ENCODE results near the gene GOLGA1.

GOLGA1 gene

DNA sequence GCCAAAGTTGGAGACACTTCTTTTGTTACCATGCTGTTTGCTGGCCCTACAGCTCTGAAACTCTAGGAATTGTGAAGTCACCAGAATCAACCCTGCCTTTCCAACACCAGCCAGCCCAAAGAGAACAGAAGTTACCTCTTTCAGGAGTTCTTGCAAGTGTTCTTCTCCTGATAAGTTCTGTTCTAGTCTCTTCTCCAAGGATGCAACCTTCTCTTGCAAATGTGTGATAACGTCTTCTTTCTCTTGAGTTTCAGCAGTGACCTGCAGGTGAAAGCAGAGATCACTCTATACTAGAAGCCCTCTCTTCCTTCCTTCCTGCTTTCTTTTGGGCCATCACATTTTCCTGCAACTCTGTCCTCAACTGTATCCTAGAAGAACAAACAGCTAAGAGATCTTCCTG, 29.1 kb downstream of the GOLGA1 start:
- TF ChIP-seq POLR2A (IDR thresholded peaks at IDR 0.05; ENCODE audit: low read depth, low read length): no peak
- FAIRE-seq (no peak), DNase-seq (ENCODE audit: insufficient read length, low spot score) (no peak)

DNA sequence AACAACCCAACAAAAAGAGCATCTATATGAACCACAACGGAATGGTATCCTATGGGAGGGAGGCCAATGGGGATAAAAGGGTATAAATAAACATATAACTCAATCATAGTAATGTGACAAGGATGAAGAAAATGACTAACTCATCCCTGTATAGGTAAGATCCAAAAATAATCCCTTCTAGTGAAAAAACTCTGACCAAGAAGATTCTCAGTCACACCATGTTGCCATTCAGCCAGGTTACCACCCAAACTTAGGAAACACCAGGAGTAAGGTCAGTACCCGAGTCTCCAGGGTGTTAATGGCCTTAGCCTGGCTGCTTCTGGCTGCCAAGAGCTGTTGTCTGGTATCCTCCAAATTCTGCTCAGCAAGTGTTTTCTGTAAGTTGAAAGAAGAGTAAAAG, 32.8 kb downstream of the GOLGA1 start:
- FAIRE-seq: no peak
- no peak for DNase-seq (ENCODE audit: insufficient read length, low spot score)
- TF ChIP-seq POLR2A (IDR thresholded peaks at IDR 0.05; ENCODE audit: low read depth, low read length): no peak

- DNase-seq (ENCODE audit: insufficient read length, low spot score): no peak
- FAIRE-seq: no peak
- TF ChIP-seq POLR2A (IDR thresholded peaks at IDR 0.05; ENCODE audit: low read depth, low read length): no peak
These were observed 33.9 kb downstream of the GOLGA1 start for GRCh38 chr9:124906966-124907365.

DNA sequence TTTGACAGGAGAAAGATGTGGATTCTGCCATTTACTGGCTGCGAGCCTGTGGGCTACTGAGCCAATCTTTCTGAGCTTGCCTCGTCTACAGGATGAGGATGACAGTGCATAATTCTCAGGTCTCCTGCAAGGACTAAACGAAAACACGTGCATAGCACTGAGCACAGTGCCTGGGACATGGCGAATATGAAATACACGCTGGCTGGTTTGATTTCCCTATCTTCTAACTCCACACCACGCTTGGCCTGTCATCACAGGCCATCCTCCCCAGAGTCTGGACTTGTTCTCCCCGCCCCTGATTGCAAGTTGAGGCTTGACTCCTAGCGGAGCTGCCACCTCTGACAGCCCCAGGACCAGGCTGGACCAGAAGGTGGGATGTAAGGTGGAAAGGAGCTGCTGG, 41.0 kb downstream of the GOLGA1 start:
- no peak for DNase-seq (ENCODE audit: insufficient read length, low spot score)

DNA sequence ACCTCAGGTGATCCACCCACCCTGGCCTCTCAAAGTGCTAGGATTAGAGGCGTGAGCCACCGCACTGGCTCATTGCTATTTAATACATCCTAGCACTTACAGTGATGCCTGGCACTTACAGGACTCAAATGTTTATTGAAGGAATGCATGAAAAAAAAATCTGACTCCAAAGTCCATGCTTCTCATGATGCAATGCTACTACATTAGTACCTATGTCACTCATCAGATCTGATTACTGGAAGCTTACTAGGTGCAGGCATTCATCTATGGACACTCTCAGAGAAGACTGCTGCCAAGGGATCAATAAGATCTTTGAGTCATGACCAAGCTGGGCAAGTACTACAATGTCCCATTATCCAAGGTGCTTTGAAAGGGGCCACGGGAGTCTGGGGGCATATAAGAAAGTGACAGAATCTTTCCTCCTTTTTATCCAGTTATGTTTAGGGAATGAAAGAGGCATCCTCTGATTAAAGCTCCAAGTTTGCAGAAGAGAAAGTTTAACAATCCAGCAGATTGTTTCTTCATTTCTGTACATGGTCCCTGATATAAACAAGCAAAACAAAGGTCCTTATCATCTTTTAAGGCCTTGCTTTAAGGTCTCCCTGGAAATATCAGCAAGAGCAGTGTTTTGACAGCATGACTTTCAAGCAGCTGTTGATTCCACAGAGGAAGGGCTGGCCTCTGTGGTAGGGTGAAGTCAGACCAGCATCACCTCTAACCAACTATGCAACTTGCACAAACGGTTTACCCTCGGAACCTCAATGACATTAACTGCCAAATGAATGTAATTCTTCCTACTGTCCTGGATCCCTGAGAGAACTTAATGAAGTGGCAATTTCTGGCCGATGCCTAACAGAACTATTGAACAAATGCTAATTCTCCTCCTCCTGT, 43.1 kb downstream of the GOLGA1 start:
- TF ChIP-seq POLR2A (IDR thresholded peaks at IDR 0.05; ENCODE audit: low read depth, low read length): no peak
- FAIRE-seq (no peak), DNase-seq (ENCODE audit: insufficient read length, low spot score) (no peak)

More for the DNA sequence above, 41.0 kb downstream of the GOLGA1 start:
- no peak for FAIRE-seq
- no peak for TF ChIP-seq POLR2A (IDR thresholded peaks at IDR 0.05; ENCODE audit: low read depth, low read length)

DNA sequence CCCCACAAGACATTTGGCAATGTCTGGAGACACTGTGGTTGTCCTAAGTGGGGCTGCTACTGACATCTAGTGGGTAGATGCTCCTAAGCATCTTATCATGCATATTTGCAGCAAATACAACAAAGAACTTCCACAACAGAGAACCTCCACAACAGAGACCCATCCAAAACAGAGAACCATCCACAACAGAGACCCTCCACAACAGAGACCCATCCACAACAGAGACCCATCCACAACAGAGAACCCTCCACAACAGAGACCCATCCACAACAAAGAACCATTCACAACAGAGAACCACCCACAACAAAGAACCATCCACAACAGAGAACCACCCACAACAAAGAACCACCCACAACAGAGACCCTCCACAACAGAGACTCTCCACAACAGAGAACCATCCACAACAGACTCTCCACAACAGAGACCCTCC, 46.1 kb downstream of the GOLGA1 start:
- no peak for DNase-seq (ENCODE audit: insufficient read length, low spot score)
- FAIRE-seq: peak; percentile 43
- no peak for TF ChIP-seq POLR2A (IDR thresholded peaks at IDR 0.05; ENCODE audit: low read depth, low read length)

DNA sequence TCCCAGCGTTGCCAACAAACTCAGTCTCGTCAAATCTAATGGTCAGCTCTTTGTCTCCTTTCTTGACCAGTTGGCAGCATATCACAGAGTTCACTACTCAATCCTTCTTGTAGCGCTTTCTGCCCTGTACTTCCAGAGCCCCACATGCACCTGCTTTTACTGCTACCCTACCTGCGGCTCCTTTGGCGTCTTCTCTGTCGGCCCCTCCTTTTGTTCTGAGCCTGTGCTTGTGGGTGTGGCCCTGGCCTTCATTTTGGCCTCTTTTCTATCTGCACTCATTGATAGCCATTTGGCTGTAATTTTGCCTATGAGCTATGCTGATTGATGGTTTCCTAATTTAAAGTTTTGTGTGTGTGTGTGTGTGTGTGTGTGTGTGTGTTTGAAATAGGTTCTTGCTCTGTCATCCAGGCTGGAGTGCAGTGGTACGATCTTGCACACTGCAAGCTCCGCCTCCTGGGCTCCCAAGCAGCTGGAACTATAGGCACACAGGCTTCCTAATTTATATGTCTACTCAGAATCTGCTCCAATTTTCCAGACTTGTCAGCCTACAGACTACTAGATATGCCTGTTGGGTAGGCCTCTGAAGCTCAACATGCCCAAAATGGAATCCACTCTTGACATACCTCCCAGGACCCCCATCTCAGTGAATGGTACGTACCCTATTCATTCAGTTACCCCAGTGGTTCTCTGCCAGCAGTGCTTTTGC, 46.7 kb downstream of the GOLGA1 start:
- FAIRE-seq (no peak), DNase-seq (ENCODE audit: insufficient read length, low spot score) (no peak)
- no peak for TF ChIP-seq POLR2A (IDR thresholded peaks at IDR 0.05; ENCODE audit: low read depth, low read length)

- no peak for TF ChIP-seq POLR2A (IDR thresholded peaks at IDR 0.05; ENCODE audit: low read depth, low read length)
- DNase-seq (ENCODE audit: insufficient read length, low spot score) (no peak), FAIRE-seq (no peak)
These were observed 50.7 kb downstream of the GOLGA1 start for GRCh38 chr9:124890179-124890578.

DNA sequence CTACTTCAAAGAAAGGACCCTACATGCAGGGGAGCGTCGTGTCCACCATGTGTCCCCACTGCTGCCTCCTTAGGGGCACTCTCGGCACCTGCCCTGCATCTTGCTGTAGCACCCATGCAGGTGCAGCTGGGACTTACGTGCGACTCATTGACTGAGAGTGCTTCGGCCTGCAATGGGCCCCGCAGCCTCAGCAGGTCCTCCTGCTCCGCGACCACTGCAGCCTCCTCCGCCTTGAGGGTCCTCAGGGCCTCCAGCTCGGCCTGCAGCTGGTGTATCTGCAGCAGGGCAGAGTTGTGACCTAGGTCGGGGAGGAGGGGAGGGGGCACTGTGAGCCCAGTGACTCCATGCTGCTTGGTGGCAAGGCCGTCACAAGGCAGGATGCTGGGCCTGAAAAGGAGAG, 51.9 kb downstream of the GOLGA1 start:
- no peak for TF ChIP-seq POLR2A (IDR thresholded peaks at IDR 0.05; ENCODE audit: low read depth, low read length)
- FAIRE-seq: no peak
- DNase-seq (ENCODE audit: insufficient read length, low spot score): no peak

DNA sequence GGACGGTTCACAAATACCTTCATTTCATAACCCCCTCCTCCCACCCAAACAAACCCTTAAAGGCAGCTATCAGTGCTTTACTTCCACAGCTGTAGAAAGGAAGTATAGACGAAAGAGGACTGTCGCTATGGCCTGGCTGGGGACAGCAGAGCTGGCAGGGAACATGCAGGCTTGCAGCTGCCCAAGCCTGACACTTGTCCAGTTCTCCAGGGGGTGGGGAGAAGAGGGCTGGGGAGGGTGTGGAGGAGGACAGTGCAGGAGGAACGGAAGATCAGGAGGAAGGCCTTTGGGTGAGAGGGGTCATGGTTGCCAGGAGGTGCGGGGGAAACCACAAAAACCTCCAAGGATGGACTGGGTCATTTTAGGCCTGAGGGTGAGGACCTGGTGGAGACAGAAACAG, 53.1 kb downstream of the GOLGA1 start:
- FAIRE-seq (no peak), DNase-seq (ENCODE audit: insufficient read length, low spot score) (no peak)
- no peak for TF ChIP-seq POLR2A (IDR thresholded peaks at IDR 0.05; ENCODE audit: low read depth, low read length)

- no peak for TF ChIP-seq POLR2A (IDR thresholded peaks at IDR 0.05; ENCODE audit: low read depth, low read length)
- no peak for FAIRE-seq
- no peak for DNase-seq (ENCODE audit: insufficient read length, low spot score)
These were observed 53.9 kb downstream of the GOLGA1 start for GRCh38 chr9:124886866-124887492.

GRCh38 chr9:124886461-124886860, 54.4 kb downstream of the GOLGA1 start:
- no peak for TF ChIP-seq POLR2A (IDR thresholded peaks at IDR 0.05; ENCODE audit: low read depth, low read length)
- DNase-seq (ENCODE audit: insufficient read length, low spot score): no peak
- FAIRE-seq: no peak

GRCh38 chr9:124885551-124885950, 55.3 kb downstream of the GOLGA1 start:
- no peak for TF ChIP-seq POLR2A (IDR thresholded peaks at IDR 0.05; ENCODE audit: low read depth, low read length)
- DNase-seq (ENCODE audit: insufficient read length, low spot score) (no peak), FAIRE-seq (no peak)

- FAIRE-seq: no peak
- DNase-seq (ENCODE audit: insufficient read length, low spot score): no peak
- TF ChIP-seq POLR2A (IDR thresholded peaks at IDR 0.05; ENCODE audit: low read depth, low read length): no peak
These were observed 56.5 kb downstream of the GOLGA1 start for GRCh38 chr9:124884376-124884775.
